ENCODE measurements around the gene CYP4F11. TPM values are rescaled to one million over a fixed set of nuclear protein-coding genes. Genes with fewer than 3 reads are reported as not detected.

Gene CYP4F11
- total and polyA plus RNA-seq, 2 of the 13 experiments (the other 11 are each of a cell fraction or from before 2014, with no cell fraction given), result 7.8 to 8.4 TPM

DNA sequence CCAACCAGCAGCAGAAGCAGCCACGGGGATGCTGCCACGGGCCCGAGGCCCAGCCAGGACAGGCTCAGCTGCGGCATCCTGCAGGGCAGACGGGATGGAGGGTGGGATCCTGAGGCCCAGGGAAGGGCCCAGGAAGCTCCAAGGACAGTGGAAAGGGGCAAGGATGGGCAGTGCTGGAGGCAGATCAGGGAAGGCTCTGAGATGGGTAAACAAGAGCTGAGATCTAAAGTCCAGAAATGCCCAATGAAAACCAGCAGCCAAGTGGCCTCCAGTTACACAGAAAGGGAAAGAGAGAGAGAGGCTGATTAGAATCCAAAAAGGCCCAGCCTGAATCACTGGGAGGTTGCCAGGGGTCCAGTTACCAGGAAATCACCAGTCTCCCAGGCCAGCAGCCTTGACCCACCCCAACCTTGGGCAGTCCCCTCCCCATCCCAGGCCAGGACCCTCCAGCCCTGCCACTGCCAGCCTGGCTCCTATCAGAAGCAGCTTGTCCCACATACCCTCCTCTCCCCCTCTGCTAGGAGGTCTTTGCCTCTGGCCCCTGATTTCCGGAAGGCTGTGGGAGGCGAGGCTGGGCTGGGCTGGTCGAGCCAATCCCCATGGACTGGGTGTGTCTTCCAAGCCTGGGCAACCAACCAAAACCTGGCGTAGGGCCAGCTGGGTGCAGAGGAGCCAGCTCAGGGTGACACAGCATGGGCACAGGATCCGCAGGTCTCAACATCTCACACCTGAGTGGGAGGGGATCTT lies at the start of gene CYP4F11 (continued):
- TF ChIP-seq ZSCAN12 (CRISPR knock-in tag; IDR thresholded peaks at IDR 0.05) (no peak), ZBTB7A (CRISPR knock-in tag; IDR thresholded peaks at IDR 0.05) (peak; percentile 60), HMG20B (CRISPR knock-in tag; conservative IDR thresholded peaks at IDR 0.05) (0 out of 2 replicates have a peak, but pooled peaks have one; percentile 32), ESRRA (CRISPR knock-in tag; IDR thresholded peaks at IDR 0.05; ENCODE audit: low read depth) (0 out of 2 replicates have a peak, but pooled peaks have one; percentile 33), FOXP1 (IDR thresholded peaks at IDR 0.05) (no peak), FOXP1 (CRISPR knock-in tag; IDR thresholded peaks at IDR 0.05) (peak; percentile 52; the same call in 1 of the 2 replicates), ZFP37 (CRISPR knock-in tag; IDR thresholded peaks at IDR 0.05; ENCODE audit: borderline replicate concordance) (no peak), SMYD3 (CRISPR knock-in tag; IDR thresholded peaks at IDR 0.05) (no peak), ZFP36L1 (CRISPR knock-in tag; IDR thresholded peaks at IDR 0.05) (0 out of 2 replicates have a peak, but pooled peaks have one; percentile 70), ZSCAN21 (CRISPR knock-in tag; IDR thresholded peaks at IDR 0.05; ENCODE audit: borderline replicate concordance) (0 out of 2 replicates have a peak, but pooled peaks have one; percentile 73), ZNF547 (CRISPR knock-in tag; IDR thresholded peaks at IDR 0.05) (no peak), ZNF136 (CRISPR knock-in tag; IDR thresholded peaks at IDR 0.05; ENCODE audit: low read depth) (no peak), ETV5 (CRISPR knock-in tag; IDR thresholded peaks at IDR 0.05; ENCODE audit: borderline replicate concordance) (peak; percentile 64; the same call in 1 of the 2 replicates), RARA (CRISPR knock-in tag; IDR thresholded peaks at IDR 0.05) (no peak; the same call in 1 of the 2 replicates), ZNF138 (CRISPR knock-in tag; IDR thresholded peaks at IDR 0.05; ENCODE audit: low read depth) (no peak), ZNF235 (CRISPR knock-in tag; IDR thresholded peaks at IDR 0.05; ENCODE audit: borderline replicate concordance) (no peak), RFXANK (CRISPR knock-in tag; IDR thresholded peaks at IDR 0.05) (no peak), GATAD1 (CRISPR knock-in tag; IDR thresholded peaks at IDR 0.05) (no peak), ZNF841 (CRISPR knock-in tag; IDR thresholded peaks at IDR 0.05; ENCODE audit: borderline replicate concordance) (no peak)
- TF ChIP-seq, protein P1, sequence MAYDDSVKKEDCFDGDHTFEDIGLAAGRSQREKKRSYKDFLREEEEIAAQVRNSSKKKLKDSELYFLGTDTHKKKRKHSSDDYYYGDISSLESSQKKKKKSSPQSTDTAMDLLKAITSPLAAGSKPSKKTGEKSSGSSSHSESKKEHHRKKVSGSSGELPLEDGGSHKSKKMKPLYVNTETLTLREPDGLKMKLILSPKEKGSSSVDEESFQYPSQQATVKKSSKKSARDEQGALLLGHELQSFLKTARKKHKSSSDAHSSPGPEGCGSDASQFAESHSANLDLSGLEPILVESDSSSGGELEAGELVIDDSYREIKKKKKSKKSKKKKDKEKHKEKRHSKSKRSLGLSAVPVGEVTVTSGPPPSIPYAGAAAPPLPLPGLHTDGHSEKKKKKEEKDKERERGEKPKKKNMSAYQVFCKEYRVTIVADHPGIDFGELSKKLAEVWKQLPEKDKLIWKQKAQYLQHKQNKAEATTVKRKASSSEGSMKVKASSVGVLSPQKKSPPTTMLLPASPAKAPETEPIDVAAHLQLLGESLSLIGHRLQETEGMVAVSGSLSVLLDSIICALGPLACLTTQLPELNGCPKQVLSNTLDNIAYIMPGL (CRISPR knock-in tag; IDR thresholded peaks at IDR 0.05; ENCODE audit: borderline replicate concordance in 1 of 2, low read depth in 1 of 2), result no peak
- TF ChIP-seq, protein P2, sequence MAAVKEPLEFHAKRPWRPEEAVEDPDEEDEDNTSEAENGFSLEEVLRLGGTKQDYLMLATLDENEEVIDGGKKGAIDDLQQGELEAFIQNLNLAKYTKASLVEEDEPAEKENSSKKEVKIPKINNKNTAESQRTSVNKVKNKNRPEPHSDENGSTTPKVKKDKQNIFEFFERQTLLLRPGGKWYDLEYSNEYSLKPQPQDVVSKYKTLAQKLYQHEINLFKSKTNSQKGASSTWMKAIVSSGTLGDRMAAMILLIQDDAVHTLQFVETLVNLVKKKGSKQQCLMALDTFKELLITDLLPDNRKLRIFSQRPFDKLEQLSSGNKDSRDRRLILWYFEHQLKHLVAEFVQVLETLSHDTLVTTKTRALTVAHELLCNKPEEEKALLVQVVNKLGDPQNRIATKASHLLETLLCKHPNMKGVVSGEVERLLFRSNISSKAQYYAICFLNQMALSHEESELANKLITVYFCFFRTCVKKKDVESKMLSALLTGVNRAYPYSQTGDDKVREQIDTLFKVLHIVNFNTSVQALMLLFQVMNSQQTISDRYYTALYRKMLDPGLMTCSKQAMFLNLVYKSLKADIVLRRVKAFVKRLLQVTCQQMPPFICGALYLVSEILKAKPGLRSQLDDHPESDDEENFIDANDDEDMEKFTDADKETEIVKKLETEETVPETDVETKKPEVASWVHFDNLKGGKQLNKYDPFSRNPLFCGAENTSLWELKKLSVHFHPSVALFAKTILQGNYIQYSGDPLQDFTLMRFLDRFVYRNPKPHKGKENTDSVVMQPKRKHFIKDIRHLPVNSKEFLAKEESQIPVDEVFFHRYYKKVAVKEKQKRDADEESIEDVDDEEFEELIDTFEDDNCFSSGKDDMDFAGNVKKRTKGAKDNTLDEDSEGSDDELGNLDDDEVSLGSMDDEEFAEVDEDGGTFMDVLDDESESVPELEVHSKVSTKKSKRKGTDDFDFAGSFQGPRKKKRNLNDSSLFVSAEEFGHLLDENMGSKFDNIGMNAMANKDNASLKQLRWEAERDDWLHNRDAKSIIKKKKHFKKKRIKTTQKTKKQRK (IDR thresholded peaks at IDR 0.05; ENCODE audit: low read length), result no peak
- TF ChIP-seq, protein P3, sequence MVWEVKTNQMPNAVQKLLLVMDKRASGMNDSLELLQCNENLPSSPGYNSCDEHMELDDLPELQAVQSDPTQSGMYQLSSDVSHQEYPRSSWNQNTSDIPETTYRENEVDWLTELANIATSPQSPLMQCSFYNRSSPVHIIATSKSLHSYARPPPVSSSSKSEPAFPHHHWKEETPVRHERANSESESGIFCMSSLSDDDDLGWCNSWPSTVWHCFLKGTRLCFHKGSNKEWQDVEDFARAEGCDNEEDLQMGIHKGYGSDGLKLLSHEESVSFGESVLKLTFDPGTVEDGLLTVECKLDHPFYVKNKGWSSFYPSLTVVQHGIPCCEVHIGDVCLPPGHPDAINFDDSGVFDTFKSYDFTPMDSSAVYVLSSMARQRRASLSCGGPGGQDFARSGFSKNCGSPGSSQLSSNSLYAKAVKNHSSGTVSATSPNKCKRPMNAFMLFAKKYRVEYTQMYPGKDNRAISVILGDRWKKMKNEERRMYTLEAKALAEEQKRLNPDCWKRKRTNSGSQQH (CRISPR knock-in tag; IDR thresholded peaks at IDR 0.05; ENCODE audit: low read depth), result no peak
- TF ChIP-seq, protein P4, sequence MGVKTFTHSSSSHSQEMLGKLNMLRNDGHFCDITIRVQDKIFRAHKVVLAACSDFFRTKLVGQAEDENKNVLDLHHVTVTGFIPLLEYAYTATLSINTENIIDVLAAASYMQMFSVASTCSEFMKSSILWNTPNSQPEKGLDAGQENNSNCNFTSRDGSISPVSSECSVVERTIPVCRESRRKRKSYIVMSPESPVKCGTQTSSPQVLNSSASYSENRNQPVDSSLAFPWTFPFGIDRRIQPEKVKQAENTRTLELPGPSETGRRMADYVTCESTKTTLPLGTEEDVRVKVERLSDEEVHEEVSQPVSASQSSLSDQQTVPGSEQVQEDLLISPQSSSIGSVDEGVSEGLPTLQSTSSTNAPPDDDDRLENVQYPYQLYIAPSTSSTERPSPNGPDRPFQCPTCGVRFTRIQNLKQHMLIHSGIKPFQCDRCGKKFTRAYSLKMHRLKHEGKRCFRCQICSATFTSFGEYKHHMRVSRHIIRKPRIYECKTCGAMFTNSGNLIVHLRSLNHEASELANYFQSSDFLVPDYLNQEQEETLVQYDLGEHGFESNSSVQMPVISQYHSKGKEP (CRISPR knock-in tag; IDR thresholded peaks at IDR 0.05), result no peak

Measured in HepG2 (cell line).